Mucosa of descending colon (tissue), 3 donors: ENCODE measurements around the gene DBP. TPM values are rescaled to one million over a fixed set of nuclear protein-coding genes. Genes with fewer than 3 reads are reported as not detected.
A peak's percentile ranks its signal among the peaks of the same experiment; 100 is the strongest.

Source experiments
- ATAC-seq: fragments of 200-7000 bp; cut with Tn5 transposase; one replicate; pipeline ENCODE4 v1.9.1; 2020; ENCODE audit warnings: mild to moderate bottlenecking, moderate library complexity
- DNase-seq, 3 donors: peaks; one replicate each; pipeline ENCODE4 v3.0.0-alpha.2; 2020
- H3K36me3 ChIP-seq: fragments of 200-600 bp; one replicate; pipeline ENCODE4 v1.8.0; 2021; ENCODE audit warnings: low read depth, mild to moderate bottlenecking
- H3K4me1 ChIP-seq: fragments of 200-600 bp; one replicate; pipeline ENCODE4 v1.8.0; 2021; ENCODE audit warnings: low read depth, mild to moderate bottlenecking
- H3K4me3 ChIP-seq: fragments of 200-600 bp; one replicate; pipeline ENCODE4 v1.8.0; 2021; ENCODE audit warnings: mild to moderate bottlenecking
- H3K9me3 ChIP-seq: fragments of 200-600 bp; one replicate; pipeline ENCODE4 v1.8.0; 2021; ENCODE audit warnings: mild to moderate bottlenecking
- CTCF ChIP-seq: fragments of 200-600 bp; IDR thresholded peaks from one replicate; pipeline ENCODE4 v1.8.0; 2022; ENCODE audit warnings: antibody characterized with exemption, mild to moderate bottlenecking
- intact Hi-C, 2 donors: fragments of 100-400 bp; cut with DNase I in 1 of 2; cut with micrococcal nuclease in 1 of 2; formaldehyde crosslinking; loops; one replicate each; pipeline versions ENCODE4 v1.11.0 to v1.11.1; 2022; cut with DNase I, micrococcal nuclease
- total RNA-seq, 3 donors: library from RNA; stranded (reverse); fragmentation: NEBNext Ultra II Directional in 2 of 3; extraction: Animal tissue kit (Norgen Biotek cat#: 25700) in 2 of 3; gene quantifications; one replicate each; pipeline versions ENCODE4 v1.2.1 to v1.2.4, GENCODE V29; 2021 to 2023
- donor health status: DM: no; HTN: no; CAD: no; lungs with moderate emphysema.
- donor health status: DM: no; HTN: no; CAD: no.
- donor health status: DM: no; HTN: yes; CAD: no.

Gene DBP
- total RNA-seq, 3 donors from 2014 or later: 8.2 to 18.4 (median 11.1) TPM

- Histone ChIP-seq H3K4me3 (no peak overlapping the region), H3K9me3 (no peaks in the 10 kb centered on the region), H3K4me1 (peaks cover 9% of the 10 kb centered on the region), H3K36me3 (no peaks in the 10 kb centered on the region)
- no peak for ATAC-seq
- DNase-seq: no peak
- intact Hi-C loops: no loop called here
- no peak for TF ChIP-seq CTCF
Observed at GRCh38 chr19:48591021-48591420, 46.2 kb downstream of the DBP start.

GRCh38 chr19:48588670-48589401 is 48.3 kb downstream of the DBP start:
- H3K9me3 ChIP-seq: no peaks in the 10 kb centered on the region
- peak; percentile 92 to 98 (median 94) for DNase-seq
- intact Hi-C loops: loop anchor here in 1 of 2 donors (5.0 kb wide), 1 partner anchor 97 kb away; no protein-coding TSS in a partner anchor
- no peak overlapping the region for H3K4me3 ChIP-seq
- peak; percentile 91 for ATAC-seq
- TF ChIP-seq CTCF: peak; percentile 93
- H3K4me1 ChIP-seq: peaks cover 14% of the 10 kb centered on the region
- H3K36me3 ChIP-seq: no peaks in the 10 kb centered on the region

GRCh38 chr19:48587387-48587786 is 49.8 kb downstream of the DBP start:
- no peaks in the 10 kb centered on the region for H3K9me3 ChIP-seq
- no peak for TF ChIP-seq CTCF
- no peak for DNase-seq
- no peaks in the 10 kb centered on the region for H3K36me3 ChIP-seq
- no peak overlapping the region for H3K4me3 ChIP-seq
- intact Hi-C loops: loop anchor here in 1 of 2 donors (5.0 kb wide), 1 partner anchor 95 kb away; no protein-coding TSS in a partner anchor
- ATAC-seq: no peak
- H3K4me1 ChIP-seq: peaks cover 14% of the 10 kb centered on the region

- no peak for TF ChIP-seq CTCF
- Histone ChIP-seq H3K4me1 (peaks cover 9% of the 10 kb centered on the region), H3K9me3 (no peaks in the 10 kb centered on the region), H3K36me3 (no peaks in the 10 kb centered on the region), H3K4me3 (no peak overlapping the region)
- intact Hi-C loops: loop anchor here in 1 of 2 donors (5.0 kb wide), 1 partner anchor 75 kb away; no protein-coding TSS in a partner anchor
- ATAC-seq (no peak), DNase-seq (no peak)
Observed at GRCh38 chr19:48582168-48582567, 55.0 kb downstream of the DBP start.

Other genes with a start within 250 kb of the DBP start
- 100 to 1,000 TPM; 144 to 214 (median 200) TPM for gene KDELR1, start 245.8 kb downstream of the DBP start, total RNA-seq
- under 1 TPM; 0.26 to 0.46 (median 0.35) TPM for gene GRIN2D, start 243.7 kb downstream of the DBP start, total RNA-seq
- gene GRWD1, start 191.4 kb downstream of the DBP start, total RNA-seq: 10 to 100 TPM; 19.7 to 26.8 (median 24.3) TPM
- 1 to 10 TPM in 1 of 3 donors, under 1 TPM in 2; 0.46 to 1.3 (median 0.67) TPM for gene KCNJ14, start 181.8 kb downstream of the DBP start, total RNA-seq
- 10 to 100 TPM; 66.3 to 86.9 (median 69.3) TPM for gene CYTH2, start 168.0 kb downstream of the DBP start, total RNA-seq
- gene LMTK3, start 125.5 kb downstream of the DBP start, total RNA-seq: 1 to 10 TPM in 2 of 3 donors, under 1 TPM in 1; 0.48 to 2.6 (median 1.3) TPM
- gene SULT2B1, start 85.2 kb downstream of the DBP start, total RNA-seq: 1 to 10 TPM in 2 of 3 donors, under 1 TPM in 1; 0.51 to 3.1 (median 1.1) TPM
- gene SPACA4, start 30.6 kb downstream of the DBP start, total RNA-seq: not detected
- 100 to 1,000 TPM in 2 of 3 donors, 10 to 100 TPM in 1; 97.8 to 180 (median 175) TPM for gene FAM83E, start 22.3 kb downstream of the DBP start, total RNA-seq
- 1,000 to 10,000 TPM in 2 of 3 donors, 100 to 1,000 TPM in 1; 999 to 1,336 (median 1,270) TPM for gene RPL18, start 18.2 kb downstream of the DBP start, total RNA-seq
- 10 to 100 TPM; 37.9 to 54.8 (median 50.2) TPM for gene SPHK2, start 17.9 kb downstream of the DBP start, total RNA-seq
- 10 to 100 TPM in 1 of 3 donors, 1 to 10 TPM in 2; 1.8 to 19.9 (median 3.7) TPM for gene CA11, start 8.8 kb upstream of the DBP start, total RNA-seq
- 1 to 10 TPM in 1 of 3 donors, under 1 TPM in 2; 0.22 to 1.2 (median 0.46) TPM for gene NTN5, start 35.6 kb upstream of the DBP start, total RNA-seq
- gene FUT2, start 58.6 kb upstream of the DBP start, total RNA-seq: 100 to 1,000 TPM in 2 of 3 donors, 10 to 100 TPM in 1; 44.7 to 137 (median 116) TPM
- gene MAMSTR, start 82.3 kb upstream of the DBP start, total RNA-seq: 1 to 10 TPM in 1 of 3 donors, under 1 TPM in 2; 0.31 to 2.4 (median 0.61) TPM
- 1 to 10 TPM; 1.7 to 8.6 (median 3.2) TPM for gene RASIP1, start 103.2 kb upstream of the DBP start, total RNA-seq
- gene IZUMO1, start 109.5 kb upstream of the DBP start, total RNA-seq: not detected
- 1 to 10 TPM in 1 of 3 donors, under 1 TPM in 2; 0.17 to 1.5 (median 0.72) TPM for gene FUT1, start 115.3 kb upstream of the DBP start, total RNA-seq
- not detected for gene FGF21, start 118.1 kb upstream of the DBP start, total RNA-seq
- 10 to 100 TPM; 46.6 to 82.6 (median 57.4) TPM for gene BCAT2, start 173.7 kb upstream of the DBP start, total RNA-seq
- 10 to 100 TPM in 1 of 3 donors, 1 to 10 TPM in 2; 2.4 to 10.1 (median 2.4) TPM for gene HSD17B14, start 199.1 kb upstream of the DBP start, total RNA-seq
- 10 to 100 TPM in 2 of 3 donors, 1 to 10 TPM in 1; 4.6 to 30.2 (median 21.5) TPM for gene PLEKHA4, start 231.2 kb upstream of the DBP start, total RNA-seq
- gene PPP1R15A, start 235.0 kb upstream of the DBP start, total RNA-seq: 10 to 100 TPM; 31.8 to 47.7 (median 44.6) TPM